Mucosa of descending colon (tissue), 3 donors: ENCODE results near the gene PRR18. TPM values are rescaled to one million over a fixed set of nuclear protein-coding genes. Genes with fewer than 3 reads are reported as not detected.

ENCODE experiments used
- ATAC-seq: fragments of 200-7000 bp; cut with Tn5 transposase; one replicate; pipeline ENCODE4 v1.9.1; 2020; ENCODE audit warnings: mild to moderate bottlenecking, moderate library complexity
- DNase-seq, 3 donors: peaks; one replicate each; pipeline ENCODE4 v3.0.0-alpha.2; 2020
- H3K36me3 ChIP-seq: fragments of 200-600 bp; one replicate; pipeline ENCODE4 v1.8.0; 2021; ENCODE audit warnings: low read depth, mild to moderate bottlenecking
- H3K4me1 ChIP-seq: fragments of 200-600 bp; one replicate; pipeline ENCODE4 v1.8.0; 2021; ENCODE audit warnings: low read depth, mild to moderate bottlenecking
- H3K4me3 ChIP-seq: fragments of 200-600 bp; one replicate; pipeline ENCODE4 v1.8.0; 2021; ENCODE audit warnings: mild to moderate bottlenecking
- H3K9me3 ChIP-seq: fragments of 200-600 bp; one replicate; pipeline ENCODE4 v1.8.0; 2021; ENCODE audit warnings: mild to moderate bottlenecking
- intact Hi-C, 2 donors: fragments of 100-400 bp; cut with DNase I in 1 of 2; cut with micrococcal nuclease in 1 of 2; formaldehyde crosslinking; loops; one replicate each; pipeline versions ENCODE4 v1.11.0 to v1.11.1; 2022; cut with DNase I, micrococcal nuclease
- total RNA-seq, 3 donors: library from RNA; stranded (reverse); fragmentation: NEBNext Ultra II Directional in 2 of 3; extraction: Animal tissue kit (Norgen Biotek cat#: 25700) in 2 of 3; gene quantifications; one replicate each; pipeline versions ENCODE4 v1.2.1 to v1.2.4, GENCODE V29; 2021 to 2023
- TF ChIP-seq, protein P1 (sequence below): fragments of 200-600 bp; IDR thresholded peaks from one replicate; pipeline ENCODE4 v1.8.0; 2022; ENCODE audit warnings: antibody characterized with exemption, mild to moderate bottlenecking
- donor health status: DM: no; HTN: no; CAD: no; lungs with moderate emphysema.
- donor health status: DM: no; HTN: no; CAD: no.
- donor health status: DM: no; HTN: yes; CAD: no.

Gene PRR18
- total RNA-seq, 3 donors from 2014 or later = 0.13 TPM; not detected in 2

DNA sequence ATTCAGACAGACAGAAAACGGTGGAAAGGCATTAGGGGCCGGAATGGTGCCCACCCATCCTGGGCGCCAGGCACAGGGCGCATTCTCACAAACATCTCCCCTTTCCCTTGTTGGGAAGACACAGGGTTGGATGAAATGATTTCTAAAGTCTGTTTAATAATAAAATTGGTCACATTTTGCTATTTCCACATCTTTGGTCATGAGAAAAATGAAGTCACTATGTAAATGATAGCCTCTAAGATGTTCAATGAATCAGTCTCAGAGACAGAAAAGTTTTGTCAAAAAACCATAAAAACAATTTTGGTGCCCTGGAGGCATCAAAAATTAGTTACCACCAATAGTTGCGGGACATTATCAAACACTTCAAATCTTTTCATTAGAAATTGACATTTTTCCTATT, 40.7 kb downstream of the PRR18 start:
- intact Hi-C loops = no loop called here
- no peaks in the 10 kb centered on the region for H3K9me3 ChIP-seq
- H3K4me1 ChIP-seq = no peaks in the 10 kb centered on the region
- DNase-seq (no peak), ATAC-seq (no peak)
- H3K36me3 ChIP-seq = no peaks in the 10 kb centered on the region
- no peak overlapping the region for H3K4me3 ChIP-seq
- TF ChIP-seq, protein P1, sequence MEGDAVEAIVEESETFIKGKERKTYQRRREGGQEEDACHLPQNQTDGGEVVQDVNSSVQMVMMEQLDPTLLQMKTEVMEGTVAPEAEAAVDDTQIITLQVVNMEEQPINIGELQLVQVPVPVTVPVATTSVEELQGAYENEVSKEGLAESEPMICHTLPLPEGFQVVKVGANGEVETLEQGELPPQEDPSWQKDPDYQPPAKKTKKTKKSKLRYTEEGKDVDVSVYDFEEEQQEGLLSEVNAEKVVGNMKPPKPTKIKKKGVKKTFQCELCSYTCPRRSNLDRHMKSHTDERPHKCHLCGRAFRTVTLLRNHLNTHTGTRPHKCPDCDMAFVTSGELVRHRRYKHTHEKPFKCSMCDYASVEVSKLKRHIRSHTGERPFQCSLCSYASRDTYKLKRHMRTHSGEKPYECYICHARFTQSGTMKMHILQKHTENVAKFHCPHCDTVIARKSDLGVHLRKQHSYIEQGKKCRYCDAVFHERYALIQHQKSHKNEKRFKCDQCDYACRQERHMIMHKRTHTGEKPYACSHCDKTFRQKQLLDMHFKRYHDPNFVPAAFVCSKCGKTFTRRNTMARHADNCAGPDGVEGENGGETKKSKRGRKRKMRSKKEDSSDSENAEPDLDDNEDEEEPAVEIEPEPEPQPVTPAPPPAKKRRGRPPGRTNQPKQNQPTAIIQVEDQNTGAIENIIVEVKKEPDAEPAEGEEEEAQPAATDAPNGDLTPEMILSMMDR = no peak

DNA sequence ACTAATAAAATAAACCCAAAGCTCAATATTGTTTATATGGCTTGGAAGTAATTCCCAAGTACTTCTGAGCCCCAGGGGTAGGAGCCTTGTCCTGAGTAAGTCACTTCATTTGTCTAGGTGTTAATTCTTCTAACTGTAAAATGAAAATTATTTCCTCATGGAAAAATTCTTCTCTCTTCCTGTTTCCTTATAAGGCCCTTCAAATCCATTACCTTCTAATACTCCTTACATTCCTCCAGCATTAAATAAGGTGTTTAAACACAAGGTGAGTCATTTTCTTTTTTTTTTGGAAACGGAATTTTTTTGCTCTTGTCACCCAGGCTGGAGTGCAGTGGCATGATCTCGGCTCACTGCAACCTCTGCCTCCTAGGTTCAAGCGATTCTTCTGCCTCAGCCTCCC, 41.9 kb downstream of the PRR18 start:
- no peak for ATAC-seq
- no peak for DNase-seq
- TF ChIP-seq, protein P1 = no peak
- Histone ChIP-seq H3K9me3 (no peaks in the 10 kb centered on the region), H3K4me3 (no peak overlapping the region), H3K36me3 (no peaks in the 10 kb centered on the region), H3K4me1 (no peaks in the 10 kb centered on the region)
- intact Hi-C loops = no loop called here

DNA sequence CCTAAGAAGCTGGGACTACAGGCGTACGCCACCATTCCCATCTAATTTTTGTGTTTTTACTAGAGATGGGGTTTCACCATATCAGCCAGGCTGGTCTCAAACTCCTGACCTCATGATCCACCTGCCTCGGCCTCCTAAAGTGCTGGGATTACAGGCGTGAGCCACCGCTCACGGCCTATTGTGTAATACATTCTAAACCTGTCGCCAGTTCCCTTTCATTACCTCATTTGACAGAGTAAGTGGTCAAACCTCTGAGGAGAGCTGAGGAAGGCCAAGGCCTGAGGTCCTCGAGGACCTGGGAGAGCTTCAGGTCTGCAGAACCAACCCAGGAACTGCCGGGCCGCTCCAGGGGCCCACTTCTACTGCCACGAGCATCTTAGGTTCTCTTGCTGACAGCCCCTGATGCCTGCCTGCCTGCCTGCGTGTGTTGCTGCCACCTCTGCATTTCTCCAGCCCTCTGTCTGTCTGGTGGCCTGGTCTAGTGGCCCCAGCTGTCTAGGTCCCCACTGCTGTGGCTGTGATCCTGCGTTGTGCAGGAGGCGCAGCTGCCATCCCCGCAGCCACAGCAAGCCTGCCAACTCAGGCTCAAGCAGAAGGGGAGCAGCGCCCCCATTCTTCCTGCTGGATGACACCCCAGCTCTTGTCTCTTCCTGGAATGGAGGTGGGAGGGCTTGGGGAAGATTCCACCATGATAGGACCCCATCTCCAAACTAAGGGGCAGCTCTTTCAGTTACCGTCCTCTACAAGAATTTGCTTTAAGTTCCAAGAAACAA, 45.3 kb downstream of the PRR18 start:
- intact Hi-C loops = no loop called here
- H3K36me3 ChIP-seq = no peaks in the 10 kb centered on the region
- H3K9me3 ChIP-seq = no peaks in the 10 kb centered on the region
- no peaks in the 10 kb centered on the region for H3K4me1 ChIP-seq
- DNase-seq (no peak), ATAC-seq (no peak)
- TF ChIP-seq, protein P1 = no peak
- H3K4me3 ChIP-seq = no peak overlapping the region

DNA sequence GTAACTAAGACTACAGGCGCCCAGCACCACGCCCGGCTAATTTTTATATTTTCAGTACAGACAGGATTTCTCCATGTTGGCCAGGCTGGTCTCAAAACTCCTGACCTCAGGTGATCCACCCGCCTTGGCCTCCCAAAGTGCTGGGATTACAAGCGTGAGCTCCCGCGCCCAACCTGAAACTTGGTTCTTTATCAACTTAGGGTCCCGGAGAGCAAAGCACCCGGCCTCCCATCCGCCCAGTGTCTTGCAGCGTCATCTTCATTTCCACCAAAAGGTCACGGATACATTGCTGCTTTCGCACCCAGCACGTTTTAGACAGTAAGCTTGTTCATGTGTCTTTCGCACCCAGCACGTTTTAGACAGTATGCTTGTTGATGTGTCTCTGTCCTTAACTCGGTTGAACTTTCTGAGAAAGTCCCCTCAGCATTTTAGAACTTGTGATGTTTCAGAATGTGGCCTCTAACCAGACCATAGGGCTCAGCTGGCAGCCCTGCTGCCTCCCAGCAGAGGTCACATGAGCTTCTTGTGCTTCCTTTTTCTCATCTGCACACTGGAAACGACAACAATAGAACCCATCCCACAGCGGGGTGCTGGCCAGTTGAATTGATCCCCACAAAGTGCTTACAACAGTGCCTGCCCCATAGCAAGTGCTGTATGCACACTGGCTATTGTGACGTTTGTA, 48.8 kb downstream of the PRR18 start:
- DNase-seq = peak in 2 of 3 donors; percentile 28 to 34
- no peaks in the 10 kb centered on the region for H3K36me3 ChIP-seq
- peak; percentile 71 for ATAC-seq
- no peak overlapping the region for H3K4me3 ChIP-seq
- no peaks in the 10 kb centered on the region for H3K4me1 ChIP-seq
- TF ChIP-seq, protein P1 = no peak
- intact Hi-C loops = no loop called here
- H3K9me3 ChIP-seq = no peaks in the 10 kb centered on the region

DNA sequence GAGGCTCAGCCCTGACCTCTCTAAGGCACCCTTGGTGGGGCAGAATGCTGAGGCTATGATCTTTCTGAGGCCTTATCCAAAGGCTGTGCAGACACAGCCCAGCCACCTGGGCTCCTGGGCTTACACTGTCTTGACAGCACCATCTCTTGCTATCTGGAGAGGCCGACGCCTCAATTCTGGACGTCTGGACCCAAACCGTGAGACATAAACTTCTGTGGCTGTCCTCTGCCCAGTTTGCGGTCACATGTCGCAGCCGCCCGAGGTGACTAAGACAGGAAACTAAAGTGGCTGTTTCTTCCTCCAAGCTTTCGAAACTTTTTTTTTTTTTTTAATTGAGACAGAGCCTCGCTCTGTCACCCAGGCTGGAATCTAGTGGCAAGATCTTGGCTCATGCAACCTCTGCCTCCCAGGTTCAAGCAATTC, 49.3 kb downstream of the PRR18 start:
- no peaks in the 10 kb centered on the region for H3K4me1 ChIP-seq
- ATAC-seq (peak; percentile 71), DNase-seq (peak; percentile 36 to 69 (median 42))
- no peaks in the 10 kb centered on the region for H3K9me3 ChIP-seq
- TF ChIP-seq, protein P1 = no peak
- no peak overlapping the region for H3K4me3 ChIP-seq
- intact Hi-C loops = no loop called here
- H3K36me3 ChIP-seq = no peaks in the 10 kb centered on the region
